HG03196 (cell line): ENCODE measurements around the gene RAD52.

Source experiments
- ATAC-seq: cut with Tn5 transposase; IDR thresholded peaks from one replicate; pipeline ENCODE4 v1.9.1; 2021; ENCODE audit not compliant: unreplicated experiment

Gene RAD52

GRCh38 chr12:949453-950191, at the start of gene RAD52:
Gene RAD52 (minus strand): TSS chr12:949694. CDS start chr12:933058, 16,636 bp downstream.
- ATAC-seq: peak; percentile 86

- no peak for ATAC-seq
Measured at GRCh38 chr12:998020-998874, 48.8 kb upstream of the RAD52 start.

DNA sequence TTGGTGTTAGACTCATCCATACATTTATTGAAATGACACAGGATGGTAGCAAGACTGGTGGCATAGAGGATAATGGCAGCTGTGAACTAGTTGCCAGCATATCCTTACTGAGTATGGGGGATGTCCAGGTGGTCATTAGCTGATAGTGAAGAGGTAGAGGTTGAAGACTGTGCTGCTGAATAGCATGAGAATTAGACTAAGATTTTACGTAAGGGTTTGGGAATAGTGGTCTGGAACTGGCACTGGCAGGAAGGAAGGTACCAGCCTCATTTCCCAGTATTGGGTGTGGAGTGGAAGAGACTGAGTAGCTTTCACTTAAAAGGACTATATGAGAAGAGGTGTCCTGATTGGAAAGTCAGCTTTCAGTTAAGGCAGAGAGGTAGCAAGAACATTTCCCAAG, 48.0 kb upstream of the RAD52 start:
- ATAC-seq: no peak

DNA sequence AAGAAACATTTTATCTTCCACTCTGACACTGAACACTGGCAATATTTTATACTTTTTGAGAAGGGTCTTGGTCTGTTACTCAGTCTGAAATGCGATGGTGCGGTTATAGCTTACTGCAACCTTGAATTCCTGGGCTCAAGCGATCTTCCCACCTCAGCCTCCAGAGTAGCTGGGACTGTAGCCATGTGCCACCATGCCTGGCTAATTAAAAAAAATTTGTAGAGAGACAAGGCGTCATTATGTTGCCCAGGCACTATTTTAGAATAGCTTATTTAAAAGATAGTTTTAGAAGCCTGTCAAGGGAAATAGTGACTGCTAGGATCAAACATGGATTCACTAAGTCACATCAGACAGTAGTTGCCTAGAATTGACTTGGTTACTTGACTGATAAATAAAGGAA, 47.4 kb upstream of the RAD52 start:
- no peak for ATAC-seq

DNA sequence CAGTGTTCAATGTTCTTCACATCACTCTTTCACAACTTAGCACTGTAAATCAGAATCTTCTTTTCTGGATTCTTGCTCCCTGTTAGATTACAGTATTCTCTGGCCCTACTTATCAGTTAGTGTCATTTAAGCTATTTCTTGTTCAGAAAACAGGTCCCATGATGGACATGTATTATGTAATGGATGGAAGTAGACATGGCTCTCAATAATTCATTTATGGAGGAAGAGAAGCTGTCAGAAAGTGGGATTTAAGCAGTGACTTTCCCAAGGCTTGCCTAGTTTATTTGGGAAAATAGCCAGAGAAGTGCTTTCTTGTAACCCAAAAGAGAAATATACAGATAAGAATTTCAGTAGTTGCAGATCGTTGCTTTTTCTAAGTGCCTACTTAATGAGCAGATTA, 43.2 kb upstream of the RAD52 start:
- no peak for ATAC-seq

- ATAC-seq: no peak
Measured at GRCh38 chr12:991350-992333, 42.1 kb upstream of the RAD52 start.

DNA sequence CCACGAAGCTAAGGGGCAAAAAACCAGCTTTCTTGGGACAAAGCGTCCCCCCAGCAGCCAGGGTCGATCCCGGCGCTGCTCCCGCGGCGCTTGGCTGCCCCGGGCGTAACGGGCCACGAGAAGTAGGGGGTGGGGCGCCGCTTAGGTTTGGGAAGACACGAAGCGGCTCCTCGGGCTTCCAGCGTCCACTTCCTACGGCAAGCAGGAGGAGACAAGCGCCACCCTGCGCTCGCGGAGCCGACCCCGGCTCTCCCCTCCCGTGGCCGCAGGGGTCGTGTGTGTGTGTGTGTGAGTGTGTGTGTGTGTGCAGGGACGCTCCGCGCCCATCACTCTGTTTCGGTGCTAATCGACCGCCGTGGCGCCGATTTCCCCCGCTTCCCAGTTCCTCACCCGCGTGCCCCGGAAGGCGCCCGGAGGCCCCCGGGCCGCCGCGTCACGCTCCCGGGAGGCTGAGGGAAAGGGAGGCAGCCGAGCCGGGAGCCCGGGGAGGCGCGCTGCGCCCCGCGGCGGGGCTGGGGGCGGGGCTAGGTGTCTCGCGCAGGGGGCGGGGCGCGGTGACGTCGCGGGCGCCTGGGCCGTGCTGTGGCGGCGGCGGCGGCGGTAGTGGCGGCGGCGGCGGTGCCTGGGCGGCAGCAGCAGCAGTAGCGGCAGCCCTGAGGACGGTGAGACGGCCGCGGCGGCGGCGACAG, 41.3 kb upstream of the RAD52 start, which contains the start of gene ERC1:
TSS of gene ERC1 (plus strand) at position 563 of the 689 bp plus-strand sequence. CDS start 36,681 bp downstream, outside the sequence.
- ATAC-seq: no peak

DNA sequence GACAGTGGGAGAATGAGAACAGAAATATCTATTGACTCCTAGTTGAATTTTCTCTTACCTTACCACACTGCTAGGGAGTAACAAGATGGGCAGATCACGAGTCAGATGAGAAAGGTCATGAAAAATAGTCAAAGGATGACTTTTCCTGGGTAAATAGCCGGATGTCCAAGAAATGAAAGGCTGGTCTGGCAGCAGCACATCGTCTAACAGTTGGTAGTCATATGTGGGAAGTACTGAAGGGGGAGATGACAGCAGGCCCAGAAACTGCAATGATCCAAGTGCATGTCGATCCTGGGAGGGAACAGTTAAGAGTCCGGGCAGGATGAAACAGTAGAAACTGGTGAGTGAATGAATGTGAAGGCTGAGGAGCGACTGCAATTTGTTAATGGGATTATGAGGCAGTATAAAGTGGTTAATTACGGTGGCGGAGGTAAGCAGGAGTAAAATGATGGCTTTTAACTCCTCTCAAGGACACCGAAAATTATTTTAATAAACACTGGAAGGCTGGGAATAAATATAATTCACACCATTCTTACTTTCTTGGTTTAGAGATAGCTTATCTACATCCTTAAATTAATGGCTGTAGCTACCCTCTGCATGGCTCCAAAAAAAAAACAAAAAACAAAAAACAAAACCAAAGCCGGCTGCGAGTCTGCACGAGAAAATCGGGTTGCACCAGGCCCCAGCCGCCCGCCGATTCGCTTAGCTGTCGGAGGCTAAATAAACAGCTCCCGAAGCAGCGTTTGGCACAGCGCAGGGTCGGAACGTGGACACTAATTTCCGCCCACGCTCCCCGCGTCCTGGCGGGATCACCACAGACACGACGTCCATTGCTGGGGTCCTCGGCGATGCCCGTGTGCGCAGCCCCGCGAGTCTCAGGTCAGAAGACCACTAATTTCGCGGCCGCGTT, 40.5 kb upstream of the RAD52 start:
- ATAC-seq: no peak

DNA sequence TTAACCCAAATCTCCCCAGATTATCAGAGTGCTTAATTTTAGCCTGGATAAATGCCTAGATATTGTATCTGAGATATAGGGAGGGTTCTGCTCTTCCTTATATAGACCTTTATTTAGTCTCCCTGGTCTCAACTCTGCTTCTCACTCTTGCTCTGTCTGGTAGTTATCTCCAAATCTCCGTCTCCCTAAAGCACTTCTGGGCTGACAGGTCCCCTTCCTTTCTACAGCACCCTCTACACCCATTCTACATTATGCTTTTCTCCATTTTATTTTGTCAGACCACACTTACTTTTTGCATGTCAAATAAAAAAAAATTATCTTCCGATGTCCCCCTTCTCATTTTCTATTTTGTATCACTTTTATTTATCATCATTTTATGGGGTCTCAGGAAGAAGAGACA, 39.6 kb upstream of the RAD52 start:
- ATAC-seq: no peak

DNA sequence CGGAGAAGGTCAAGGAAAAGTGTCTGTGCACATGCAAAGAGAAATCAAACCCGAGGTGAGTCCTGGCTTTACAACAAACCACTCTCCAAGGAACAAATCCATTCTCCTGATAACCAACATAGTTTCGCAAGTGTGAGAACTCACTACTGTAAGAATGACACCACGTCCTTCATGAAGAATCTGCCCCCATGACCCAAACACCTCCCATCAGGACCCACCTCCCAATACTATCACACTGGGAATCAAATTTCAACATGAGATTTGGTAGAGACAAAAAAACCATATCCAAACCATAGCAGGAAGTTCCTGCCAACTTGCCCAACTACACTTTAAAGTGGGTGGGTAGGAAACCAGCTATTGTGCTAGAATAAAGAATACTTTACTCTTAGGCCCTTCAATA, 39.2 kb upstream of the RAD52 start:
- ATAC-seq: no peak

- ATAC-seq: no peak
Measured at GRCh38 chr12:981961-982360, 32.5 kb upstream of the RAD52 start.

DNA sequence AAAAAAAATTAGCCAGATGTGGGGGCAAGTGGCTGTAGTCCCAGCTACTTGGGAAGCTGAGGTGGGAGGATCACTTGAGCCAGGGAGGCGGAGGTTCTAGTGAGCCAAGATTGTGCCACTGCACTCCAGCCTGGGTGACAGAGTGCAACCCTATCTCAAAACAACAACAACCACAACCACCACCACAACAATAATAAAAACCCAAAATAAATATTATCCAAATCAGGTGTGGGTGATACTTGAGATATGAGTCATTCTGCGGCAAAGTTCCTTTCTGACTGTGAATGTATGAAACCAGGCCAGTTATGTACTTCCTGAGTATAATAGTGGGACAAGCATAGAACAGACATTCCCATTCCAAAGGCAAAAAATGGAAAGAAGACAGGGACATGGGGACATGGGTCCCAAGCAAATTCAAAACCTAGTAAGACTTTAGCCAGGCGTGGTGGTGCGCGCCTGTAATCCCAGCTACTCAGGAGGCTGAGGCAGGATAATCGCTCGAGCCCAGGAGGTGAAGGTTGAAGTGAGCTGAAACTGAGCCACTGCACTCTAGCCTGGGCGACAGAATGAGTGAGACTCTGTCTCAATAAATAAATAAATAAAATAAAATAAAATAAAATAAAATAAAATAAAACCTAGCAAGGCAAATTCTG, 31.8 kb upstream of the RAD52 start:
- ATAC-seq: no peak

GRCh38 chr12:979349-979748, 29.9 kb upstream of the RAD52 start:
- no peak for ATAC-seq

- ATAC-seq: no peak
Measured at GRCh38 chr12:977156-977555, 27.7 kb upstream of the RAD52 start.

GRCh38 chr12:976644-977043, 27.1 kb upstream of the RAD52 start:
- no peak for ATAC-seq

DNA sequence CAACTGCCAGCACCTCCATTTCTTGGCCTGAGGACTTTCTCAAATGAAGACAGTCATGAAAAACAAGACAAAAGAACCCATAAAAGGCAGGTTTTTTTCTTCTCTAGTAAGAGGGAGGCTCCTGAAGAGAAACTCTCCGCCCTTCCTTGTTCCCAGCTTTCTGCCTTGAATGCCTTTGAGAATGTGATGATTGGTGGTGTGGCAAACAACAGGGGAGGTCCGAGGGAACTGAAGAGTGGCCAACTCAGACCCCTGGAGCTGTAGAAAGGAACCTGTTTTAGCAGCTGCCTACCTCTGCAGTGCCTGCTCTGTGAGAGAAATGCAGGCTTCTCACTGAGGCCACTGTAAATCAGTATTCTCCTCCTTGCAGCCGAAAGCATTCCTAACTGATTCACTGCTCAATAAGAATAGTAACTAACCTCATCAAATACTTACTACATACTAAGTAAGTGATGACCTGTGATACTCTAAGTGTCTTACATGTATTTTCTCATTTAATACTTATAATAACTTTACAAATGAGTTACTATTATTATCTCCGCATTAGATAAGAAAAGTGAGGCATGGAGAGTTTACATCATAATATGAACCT, 24.9 kb upstream of the RAD52 start:
- ATAC-seq: no peak

DNA sequence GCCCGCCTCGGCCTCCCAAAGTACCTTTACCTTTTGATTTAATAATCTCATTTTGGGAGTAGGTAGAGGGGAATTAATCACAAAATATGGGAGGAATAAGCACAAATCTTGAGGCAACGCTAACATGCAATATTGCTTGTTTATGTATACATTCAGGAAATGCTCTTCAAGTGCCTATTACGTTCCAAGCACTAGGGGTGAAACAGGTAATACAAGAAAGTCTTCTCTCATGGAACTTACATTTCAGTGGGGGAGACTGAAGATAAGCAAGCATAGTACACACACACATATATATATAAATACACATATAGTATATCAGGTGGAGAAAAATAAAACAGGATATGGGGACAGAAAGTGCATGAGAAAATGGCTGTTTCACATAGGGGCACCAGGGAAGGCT, 22.5 kb upstream of the RAD52 start:
- no peak for ATAC-seq

DNA sequence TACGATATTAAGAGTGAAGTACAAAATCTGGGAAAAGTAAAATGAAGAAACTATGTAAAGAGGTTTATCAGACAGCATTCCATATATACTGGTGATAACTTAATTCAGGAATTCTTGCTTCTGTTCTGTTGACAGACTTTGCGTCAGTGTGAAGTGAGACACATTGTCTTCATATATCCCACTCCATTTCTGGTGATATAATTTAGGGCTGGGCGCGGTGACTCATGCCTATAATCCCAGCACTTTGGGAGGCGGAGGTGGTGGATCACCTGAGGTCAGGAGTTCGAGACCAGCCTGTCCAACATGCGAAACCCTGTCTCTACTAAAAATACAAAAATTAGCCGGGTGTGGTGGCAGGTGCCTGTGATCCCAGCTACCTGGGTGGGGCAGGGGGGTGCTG, 20.3 kb upstream of the RAD52 start:
- ATAC-seq: no peak

- no peak for ATAC-seq
Measured at GRCh38 chr12:968545-968944, 19.1 kb upstream of the RAD52 start.
